HG03469 (cell line): ENCODE measurements around the gene LAMC3.
"Not testable (repeated sequence)": the region's sequence is repeated elsewhere in the genome, so short reads cannot be mapped to it uniquely, and the experiment has no call there.

Experiments
- ATAC-seq: cut with Tn5 transposase; IDR thresholded peaks from one replicate; pipeline ENCODE4 v1.9.1; 2021; ENCODE audit warnings: mild to moderate bottlenecking, moderate library complexity, moderate number of reproducible peaks; ENCODE audit not compliant: unreplicated experiment

LAMC3 gene

GRCh38 chr9:131028221-131028884, 19.4 kb downstream of the LAMC3 start:
- ATAC-seq, result no peak

GRCh38 chr9:131028931-131029573, 20.1 kb downstream of the LAMC3 start:
- no peak for ATAC-seq

DNA sequence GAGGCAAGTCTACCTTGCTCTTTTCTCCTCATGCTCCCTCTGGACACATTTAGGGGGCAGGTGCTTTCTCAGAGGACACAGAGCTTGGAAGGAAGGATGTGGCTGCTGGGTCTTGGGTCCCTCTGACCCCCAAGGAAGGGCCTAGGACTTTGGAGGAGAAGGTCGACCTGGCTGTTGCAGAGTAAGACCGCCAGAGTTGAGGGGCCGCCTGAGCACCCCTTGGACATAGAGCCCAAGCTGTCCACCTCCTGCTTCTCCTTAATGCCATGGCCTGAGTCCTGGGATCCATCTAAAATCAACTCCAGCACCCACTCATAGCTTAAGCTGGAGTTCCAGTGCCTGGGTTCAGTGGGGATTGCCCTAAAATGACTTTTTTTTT, 20.6 kb downstream of the LAMC3 start:
- ATAC-seq, result no peak

- ATAC-seq, result no peak
These were observed 21.4 kb downstream of the LAMC3 start for GRCh38 chr9:131030239-131031004.

GRCh38 chr9:131031005-131031641, 22.1 kb downstream of the LAMC3 start:
- ATAC-seq, result no peak

DNA sequence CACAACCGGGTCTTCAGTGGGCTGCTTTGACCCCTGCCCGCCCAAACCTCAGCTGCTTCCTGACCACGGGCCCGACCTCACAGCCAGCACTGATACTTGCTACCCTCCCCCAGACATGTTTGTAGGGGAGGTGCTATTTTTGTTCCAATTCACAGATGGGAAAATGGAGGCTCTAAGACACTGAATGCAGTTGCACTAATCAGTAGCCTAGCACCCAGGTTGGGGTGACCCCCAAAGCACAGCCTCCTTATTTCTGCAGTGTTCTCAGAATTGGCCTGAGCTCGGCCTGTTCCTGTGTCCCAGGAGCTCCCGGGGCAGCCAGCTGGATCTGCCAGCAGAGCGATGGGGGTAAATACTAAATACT, 22.6 kb downstream of the LAMC3 start:
- ATAC-seq, result no peak

DNA sequence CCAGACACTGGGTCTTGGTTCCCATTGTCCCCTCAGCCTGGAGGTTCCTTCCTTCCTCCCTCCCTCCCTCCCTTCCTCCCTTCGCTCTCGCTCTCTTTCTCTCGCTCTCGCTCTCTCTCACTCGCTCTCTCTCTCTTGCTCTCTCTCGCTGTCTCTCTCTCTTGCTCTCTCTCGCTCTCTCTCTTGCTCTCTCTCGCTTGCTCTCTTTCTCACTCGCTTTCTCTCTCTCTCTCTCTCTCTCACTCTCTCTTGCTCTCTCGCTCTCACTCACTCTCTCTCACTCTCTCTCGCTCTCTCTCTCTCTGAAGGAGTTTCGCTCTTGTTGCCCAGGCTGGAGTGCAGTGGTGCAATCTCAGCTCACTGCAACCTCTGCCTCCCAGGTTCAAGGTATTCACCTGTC, 23.4 kb downstream of the LAMC3 start:
- no peak for ATAC-seq

- ATAC-seq, result no peak
These were observed 24.6 kb downstream of the LAMC3 start for GRCh38 chr9:131033269-131034224.

GRCh38 chr9:131034268-131034667, 25.3 kb downstream of the LAMC3 start:
- ATAC-seq, result no peak

DNA sequence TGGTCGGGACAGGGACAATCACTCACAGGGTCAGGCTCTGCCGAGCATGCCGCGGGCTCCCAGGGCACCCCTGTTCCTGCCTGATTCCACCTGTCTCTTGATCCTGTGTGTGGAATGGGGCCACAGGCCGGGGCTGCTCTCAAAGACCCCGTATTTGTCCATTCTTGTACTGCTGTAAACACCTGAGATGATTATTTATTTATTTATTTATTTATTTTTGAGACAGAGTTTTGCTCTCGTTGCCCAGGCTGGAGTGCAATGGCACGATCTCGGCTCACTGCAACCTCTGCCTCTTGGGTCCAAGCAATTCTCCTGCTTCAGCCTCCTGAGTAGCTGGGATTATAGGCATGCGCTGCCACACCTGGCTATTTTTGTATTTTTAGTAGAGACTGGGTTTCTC, 25.8 kb downstream of the LAMC3 start:
- ATAC-seq, result not testable (repeated sequence)

GRCh38 chr9:131035548-131035947, 26.6 kb downstream of the LAMC3 start:
- ATAC-seq, result no peak

DNA sequence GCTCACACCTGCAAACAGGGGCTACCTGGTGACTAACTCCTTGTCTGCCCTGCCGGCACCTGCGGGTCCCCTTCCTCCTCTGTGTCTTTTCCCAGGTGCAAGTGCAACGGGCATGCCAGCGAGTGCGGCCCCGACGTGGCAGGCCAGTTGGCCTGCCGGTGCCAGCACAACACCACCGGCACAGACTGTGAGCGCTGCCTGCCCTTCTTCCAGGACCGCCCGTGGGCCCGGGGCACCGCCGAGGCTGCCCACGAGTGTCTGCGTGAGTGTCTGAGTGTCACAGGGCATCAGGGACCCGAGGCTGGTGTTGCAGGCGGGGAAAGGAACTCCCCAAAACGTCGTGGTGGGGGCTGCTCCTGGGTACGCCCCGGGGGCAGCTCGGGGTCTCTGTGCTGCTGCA, 27.1 kb downstream of the LAMC3 start:
- ATAC-seq, result no peak

GRCh38 chr9:131036529-131037334, 27.8 kb downstream of the LAMC3 start:
- ATAC-seq, result no peak

- no peak for ATAC-seq
These were observed 28.6 kb downstream of the LAMC3 start for GRCh38 chr9:131037335-131038255.

DNA sequence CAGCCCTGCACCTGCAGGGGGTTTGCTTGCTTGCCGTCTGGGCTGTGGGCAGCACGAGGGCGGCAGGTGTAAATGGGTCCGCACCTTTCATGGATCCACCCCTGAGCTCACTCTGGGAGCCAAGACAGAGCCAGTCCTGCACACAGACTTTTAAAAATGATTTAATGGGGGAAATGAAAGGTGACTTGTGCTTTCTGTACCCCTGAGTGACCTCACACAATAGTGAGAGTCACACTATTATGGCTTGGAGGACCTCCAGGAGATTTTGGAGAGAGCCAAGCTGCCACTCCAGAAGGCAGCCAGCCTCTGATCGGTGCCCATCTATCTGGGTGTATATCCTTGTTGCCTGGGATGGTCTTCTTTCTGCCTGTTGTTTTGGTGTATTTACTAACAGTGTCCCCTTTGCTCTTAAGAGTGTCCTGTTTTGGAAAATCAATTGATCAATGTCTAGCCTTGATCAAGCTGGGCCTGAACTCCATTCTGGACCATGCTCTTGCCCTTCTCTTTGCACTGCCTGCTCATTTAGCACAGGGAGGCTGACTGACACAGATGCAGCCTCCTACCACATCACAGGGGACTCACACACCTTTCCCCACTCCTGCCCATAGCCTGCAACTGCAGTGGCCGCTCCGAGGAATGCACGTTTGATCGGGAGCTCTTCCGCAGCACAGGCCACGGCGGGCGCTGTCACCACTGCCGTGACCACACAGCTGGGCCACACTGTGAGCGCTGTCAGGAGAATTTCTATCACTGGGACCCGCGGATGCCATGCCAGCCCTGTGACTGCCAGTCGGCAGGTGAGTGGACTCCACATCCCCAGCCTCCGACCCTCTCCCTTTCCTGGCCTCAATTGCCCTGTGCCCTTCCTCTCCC, 29.5 kb downstream of the LAMC3 start:
- ATAC-seq, result no peak

GRCh38 chr9:131039129-131039954, 30.4 kb downstream of the LAMC3 start:
- no peak for ATAC-seq

- no peak for ATAC-seq
These were observed 33.7 kb downstream of the LAMC3 start for GRCh38 chr9:131042666-131043065.
